H1 (cell line): ENCODE measurements around the gene TLE4. TPM values are rescaled to one million over a fixed set of nuclear protein-coding genes. Genes with fewer than 3 reads are reported as not detected.

Experiments used
- CTCF ChIA-PET: fragments of 300-600 bp; sonication (Branson Sonifier 250); formaldehyde crosslinking; loops from one replicate; lab custom pipeline; 2021; ENCODE audit not compliant: partially characterized antibody; lab: Charles Lee
- POLR2A ChIA-PET: fragments of 300-600 bp; sonication (Branson Sonifier 250); formaldehyde crosslinking; loops from one replicate; lab custom pipeline; 2021; ENCODE audit warnings: inconsistent platforms; ENCODE audit not compliant: partially characterized antibody; lab: Charles Lee
- DNase-seq, 2 experiments: peaks; one replicate each; pipeline versions ENCODE4 v3.0.0 to v3.0.0-alpha.2; 2010 to 2022; ENCODE audit warnings: low spot score in 2 of 2, low read depth in 1 of 2, mixed read lengths in 1 of 2
- FAIRE-seq: peaks from 2 replicates; lab custom pipeline; 2011; peaks lifted over from hg19 to GRCh38; lab: Jason Lieb, UNC
- H2AFZ ChIP-seq: 2 replicates; pipeline ENCODE4 v1.8.1; 2012; ENCODE audit warnings: low read length, inconsistent platforms
- H2AK5ac ChIP-seq: 2 replicates; pipeline ENCODE4 v1.6.1; 2013; ENCODE audit warnings: low read depth, low read length
- H2BK120ac ChIP-seq: replicated peaks from 2 replicates; pipeline ENCODE3; 2013; ENCODE audit warnings: low read depth, low read length, inconsistent platforms
- H2BK12ac ChIP-seq: 2 replicates; pipeline ENCODE4 v1.6.1; 2013; ENCODE audit warnings: low read depth, low read length
- H2BK15ac ChIP-seq: 2 replicates; pipeline ENCODE4 v1.6.1; 2013; ENCODE audit warnings: low read length
- H2BK20ac ChIP-seq: 2 replicates; pipeline ENCODE4 v1.6.1; 2013; ENCODE audit warnings: low read length
- H2BK5ac ChIP-seq: 2 replicates; pipeline ENCODE4 v1.6.1; 2013; ENCODE audit warnings: low read depth, low read length
- H3K14ac ChIP-seq: 2 replicates; pipeline ENCODE4 v1.6.1; 2013; ENCODE audit warnings: inconsistent platforms; ENCODE audit not compliant: insufficient read length
- H3K18ac ChIP-seq: 2 replicates; pipeline ENCODE4 v1.6.1; 2013; ENCODE audit warnings: low read length; ENCODE audit errors: extremely low read depth
- H3K23ac ChIP-seq: 2 replicates; pipeline ENCODE4 v1.6.1; 2013; ENCODE audit warnings: inconsistent platforms; ENCODE audit not compliant: insufficient read length
- H3K23me2 ChIP-seq: 2 replicates; pipeline ENCODE4 v1.6.1; 2013; ENCODE audit warnings: low read depth, low read length
- H3K27ac ChIP-seq: 2 replicates; pipeline ENCODE4 v1.6.1; 2011; ENCODE audit warnings: low read depth, low read length, inconsistent platforms
- H3K27me3 ChIP-seq, 4 experiments: replicated peaks in 1 of 4; 1 replicate in 1 of 4; 2 replicates in 3 of 4; pipeline versions ENCODE4 v1.6.1 to v1.8.1; 2011 to 2013; ENCODE audit warnings: low read length in 3 of 4, mild to moderate bottlenecking in 3 of 4, inconsistent platforms in 2 of 4, mixed read lengths in 2 of 4, moderate library complexity in 1 of 4; ENCODE audit not compliant: control insufficient read depth in 3 of 4, insufficient read depth in 3 of 4; ENCODE audit errors: extremely low read depth in 1 of 4
- H3K36me3 ChIP-seq, 4 experiments: 2 replicates each; pipeline versions ENCODE4 v1.6.1 to v1.8.1; 2011 to 2013; ENCODE audit warnings: mild to moderate bottlenecking in 4 of 4, low read length in 3 of 4, moderate library complexity in 2 of 4, control low read depth in 1 of 4, inconsistent platforms in 1 of 4; ENCODE audit not compliant: insufficient read depth in 4 of 4, control insufficient read depth in 2 of 4
- H3K4ac ChIP-seq: replicated peaks from 2 replicates; pipeline ENCODE3; 2013; ENCODE audit warnings: low read length, low read depth, mixed read lengths, inconsistent platforms; ENCODE audit not compliant: insufficient read length
- H3K4me1 ChIP-seq, 4 experiments: replicated peaks in 1 of 4; 1 replicate in 1 of 4; 2 replicates in 3 of 4; pipeline versions ENCODE4 v1.6.1 to v1.8.1; 2011 to 2013; ENCODE audit warnings: low read length in 3 of 4, inconsistent platforms in 2 of 4, mixed read lengths in 1 of 4; ENCODE audit not compliant: insufficient read depth in 4 of 4, control insufficient read depth in 3 of 4
- H3K4me2 ChIP-seq, 2 experiments: 2 replicates each; pipeline versions ENCODE4 v1.6.1 to v1.8.1; 2011 to 2013; ENCODE audit warnings: low read depth in 2 of 2, low read length in 2 of 2, control low read depth in 1 of 2, inconsistent platforms in 1 of 2, mild to moderate bottlenecking in 1 of 2; ENCODE audit not compliant: insufficient read depth in 1 of 2
- H3K4me3 ChIP-seq, 4 experiments: fragments of 200-600, 300-600 bp in 1 of 4; sonication (generic), shearing (Covaris generic), sonication (Bioruptor Twin) in 1 of 4; 2 replicates each; pipeline versions ENCODE4 v1.5.1 to v1.8.1; 2011 to 2016; ENCODE audit warnings: low read length in 4 of 4, low read depth in 3 of 4, control low read depth in 2 of 4, inconsistent platforms in 2 of 4, mild to moderate bottlenecking in 2 of 4, mixed read lengths in 1 of 4, moderate library complexity in 1 of 4; ENCODE audit not compliant: insufficient read depth in 2 of 4; ENCODE audit errors: extremely low read depth in 1 of 4
- H3K56ac ChIP-seq: replicated peaks from 2 replicates; pipeline ENCODE3; 2013; ENCODE audit warnings: low read depth, mild to moderate bottlenecking, mixed read lengths, low read length, inconsistent platforms; ENCODE audit not compliant: insufficient read length
- H3K79me1 ChIP-seq: 2 replicates; pipeline ENCODE4 v1.6.1; 2013; ENCODE audit warnings: low read depth, low read length, control low read depth
- H3K79me2 ChIP-seq, 2 experiments: 2 replicates each; pipeline versions ENCODE4 v1.6.1 to v1.8.1; 2012 to 2013; ENCODE audit warnings: low read length in 2 of 2, mild to moderate bottlenecking in 2 of 2, inconsistent platforms in 1 of 2; ENCODE audit not compliant: insufficient read depth in 2 of 2, control insufficient read depth in 1 of 2
- H3K9ac ChIP-seq, 4 experiments: replicated peaks in 1 of 4; 1 replicate in 1 of 4; 2 replicates in 3 of 4; pipeline versions ENCODE4 v1.6.1 to v1.8.1; 2011 to 2013; ENCODE audit warnings: low read depth in 3 of 4, low read length in 3 of 4, control low read depth in 2 of 4, mild to moderate bottlenecking in 2 of 4, moderate library complexity in 2 of 4, inconsistent platforms in 1 of 4; ENCODE audit errors: extremely low read depth in 1 of 4
- H3K9me3 ChIP-seq, 2 experiments: 2 replicates each; pipeline versions ENCODE4 v1.6.1 to v1.8.1; 2012 to 2013; ENCODE audit warnings: mild to moderate bottlenecking in 2 of 2, moderate library complexity in 2 of 2, control low read depth in 1 of 2, inconsistent platforms in 1 of 2, low read depth in 1 of 2, low read length in 1 of 2, mixed read lengths in 1 of 2; ENCODE audit not compliant: insufficient read depth in 2 of 2
- H4K20me1 ChIP-seq, 2 experiments: replicated peaks in 1 of 2; 2 replicates each; pipeline versions ENCODE3 to v1.8.1; 2011 to 2013; ENCODE audit warnings: inconsistent platforms in 2 of 2, low read length in 2 of 2, mild to moderate bottlenecking in 1 of 2; ENCODE audit not compliant: insufficient read depth in 2 of 2, control insufficient read depth in 1 of 2
- H4K5ac ChIP-seq: 2 replicates; pipeline ENCODE4 v1.6.1; 2013; ENCODE audit warnings: low read length, low read depth, mixed read lengths, inconsistent platforms; ENCODE audit not compliant: insufficient read length
- H4K8ac ChIP-seq: 2 replicates; pipeline ENCODE4 v1.8.0; 2013; ENCODE audit warnings: mild to moderate bottlenecking, moderate library complexity, low read length, inconsistent platforms; ENCODE audit not compliant: insufficient read depth; ENCODE audit errors: extremely low read depth
- H4K91ac ChIP-seq: replicated peaks from 2 replicates; pipeline ENCODE3; 2013; ENCODE audit warnings: low read length, mixed read lengths, inconsistent platforms; ENCODE audit not compliant: insufficient read length
- EP300 ChIP-seq, 2 experiments: IDR thresholded peaks; 1 replicate in 1 of 2; 2 replicates in 1 of 2; pipeline ENCODE4 v1.6.1; 2011 to 2012; ENCODE audit warnings: low read depth in 2 of 2, low read length in 2 of 2, mild to moderate bottlenecking in 2 of 2, borderline replicate concordance in 1 of 2, inconsistent platforms in 1 of 2, moderate library complexity in 1 of 2
- KDM4A ChIP-seq: IDR thresholded peaks from one replicate; pipeline ENCODE4 v1.7.1; 2012; ENCODE audit warnings: low read depth, mild to moderate bottlenecking, moderate library complexity, low read length, inconsistent platforms; ENCODE audit not compliant: severe bottlenecking
- KDM5A ChIP-seq: fragments of 200-600 bp; IDR thresholded peaks from 2 replicates; pipeline ENCODE4 v1.7.1; 2012; ENCODE audit warnings: mild to moderate bottlenecking, low read length, inconsistent platforms, mixed read lengths
- NANOG ChIP-seq: IDR thresholded peaks from 2 replicates; pipeline ENCODE4 v1.6.1; 2011; ENCODE audit warnings: low read length, low read depth, mild to moderate bottlenecking, inconsistent platforms; ENCODE audit not compliant: insufficient read depth, poor library complexity, severe bottlenecking
- POLR2AphosphoS5 ChIP-seq: IDR thresholded peaks from 2 replicates; pipeline ENCODE4 v1.6.1; 2011; ENCODE audit warnings: low read depth, low read length
- RFX5 ChIP-seq: IDR thresholded peaks from 2 replicates; pipeline ENCODE4 v1.6.1; 2011; ENCODE audit warnings: low read depth, low read length, improper control_type of control experiment, borderline replicate concordance
- RNF2 ChIP-seq: fragments of 200-900, 300-1000 bp; sonication (generic); IDR thresholded peaks from 2 replicates; pipeline ENCODE4 v1.7.1; 2016; ENCODE audit warnings: borderline replicate concordance, low read depth, mild to moderate bottlenecking, antibody characterized with exemption, low read length; ENCODE audit not compliant: poor library complexity, severe bottlenecking; ENCODE audit errors: missing control alignments
- SIN3A ChIP-seq, 2 experiments: IDR thresholded peaks in 1 of 2; conservative IDR thresholded peaks in 1 of 2; 2 replicates each; pipeline ENCODE4 v1.6.1; 2011 to 2012; ENCODE audit warnings: low read length in 2 of 2, improper control_type of control experiment in 1 of 2, low read depth in 1 of 2, mild to moderate bottlenecking in 1 of 2
- TAF7 ChIP-seq: optimal IDR thresholded peaks from 2 replicates; pipeline ENCODE3; 2011; ENCODE audit warnings: low read depth, mild to moderate bottlenecking, inconsistent platforms, low read length, moderate library complexity, borderline replicate concordance
- USF2 ChIP-seq: IDR thresholded peaks from 2 replicates; pipeline ENCODE4 v1.6.1; 2011; ENCODE audit warnings: low read length, improper control_type of control experiment
- YY1 ChIP-seq: IDR thresholded peaks from 2 replicates; pipeline ENCODE4 v1.6.1; 2011; ENCODE audit warnings: low read depth, mild to moderate bottlenecking, low read length
- ZNF274 ChIP-seq: IDR thresholded peaks from 2 replicates; pipeline ENCODE4 v1.7.0; 2012; ENCODE audit warnings: low read length, borderline replicate concordance; ENCODE audit errors: extremely low read depth
- WGBS, 2 experiments: shearing (Covaris generic) in 1 of 2; methylation state at CpG; one replicate each; pipeline versions ENCODE4 v1.1.6 to v1.1.7; 2013 to 2015; ENCODE audit warnings: low lambda C conversion rate in 2 of 2, mixed read lengths in 2 of 2, inconsistent platforms in 1 of 2, low coverage in 1 of 2, missing lambda C conversion rate in 1 of 2; ENCODE audit not compliant: insufficient replicate concordance in 2 of 2, insufficient coverage in 1 of 2, insufficient read length in 1 of 2; ENCODE audit errors: extremely low coverage in 1 of 2, missing lambda C conversion rate in 1 of 2; 5-methylcytosine and 5-hydroxymethylcytosine counted together
- polyA plus RNA-seq, 7 experiments: library from polyadenylated mRNA; depleted of rRNA in 3 of 7; stranded (reverse) in 5 of 7; unstranded in 2 of 7; fragments of >200 nt in 5 of 7; fragments of 200-250 nt in 2 of 7; gene quantifications; 1 replicate in 5 of 7; 2 replicates in 1 of 7; 4 replicates in 1 of 7; pipeline versions ENCODE4 v1.2.1 to v1.2.3, GENCODE V29; 2011 to 2013; ENCODE audit warnings: missing spikeins in 2 of 7, mixed read lengths in 2 of 7
- total RNA-seq: library from RNA; stranded (reverse); fragmentation: NEBNext Ultra II Directional; extraction: Animal tissue kit (Norgen Biotek cat#: 25700); gene quantifications from 2 replicates; pipeline ENCODE4 v1.2.1, GENCODE V29; 2021

The TLE4 gene
- total and polyA plus RNA-seq, 2 of the 8 experiments (the other 6 are each of a cell fraction or from before 2014, with no cell fraction given), result 32.4 to 36.9 TPM

- H3K9ac ChIP-seq, result no peak overlapping the region
- FAIRE-seq (no peak), DNase-seq (no peak)
- no peaks in the 10 kb centered on the region for H4K20me1 ChIP-seq
- no peak overlapping the region for H3K4me3 ChIP-seq
- no peak overlapping the region for H2AK5ac ChIP-seq
- no peak overlapping the region for H2BK20ac ChIP-seq
- H3K4me1 ChIP-seq, result peaks cover 0 to 6% (median 1%) of the 10 kb centered on the region in 4 experiments; a peak in 3 of 7 replicates
- H3K27ac ChIP-seq, result no peak overlapping the region
- no peak overlapping the region for H3K4ac ChIP-seq
- H2BK15ac ChIP-seq, result no peak overlapping the region
- no peak overlapping the region for H3K56ac ChIP-seq
- POLR2A ChIA-PET, result interaction anchor here (1.2 kb wide), 1 partner anchor 38 kb away, joined by 3 read pairs; no protein-coding TSS in a partner anchor
- no peaks in the 10 kb centered on the region for H3K27me3 ChIP-seq
- no peak overlapping the region for H3K14ac ChIP-seq
- CTCF ChIA-PET, result no interaction called here
- no peak overlapping the region for H2BK5ac ChIP-seq
- H3K4me2 ChIP-seq, result no peak overlapping the region
- no peak overlapping the region for H4K5ac ChIP-seq
- no peak overlapping the region for H2BK12ac ChIP-seq
- peaks cover 0 to 18% of the 10 kb centered on the region in 2 experiments; a peak in 2 of 4 replicates for H3K79me2 ChIP-seq
- H4K8ac ChIP-seq, result no peak overlapping the region
- no peak overlapping the region for H3K23ac ChIP-seq
- no peaks in the 10 kb centered on the region; the same call in 1 of the 2 replicates for H3K79me1 ChIP-seq
- no peak overlapping the region for H4K91ac ChIP-seq
- H3K18ac ChIP-seq, result no peak overlapping the region
- H3K36me3 ChIP-seq, result no peaks in the 10 kb centered on the region
- H2AFZ ChIP-seq, result no peak overlapping the region
- H3K9me3 ChIP-seq, result no peaks in the 10 kb centered on the region
- 82% methylated on average over 3 of the region's 3 CpGs; no CpG with 5 or more reads in 1 of the 2 experiments for WGBS, 2 experiments
- no peak overlapping the region for H2BK120ac ChIP-seq
- H3K23me2 ChIP-seq, result no peaks in the 10 kb centered on the region; the same call in 1 of the 2 replicates
- TF ChIP-seq RFX5 (no peak), YY1 (no peak), USF2 (no peak), TAF7 (no peak), ZNF274 (no peak), RNF2 (no peak), KDM5A (no peak), EP300 (IDR thresholded peaks at IDR 0.05; ENCODE audit: borderline replicate concordance in 1 of 2, low read depth in 2 of 2, low read length in 2 of 2) (no peak), NANOG (no peak), KDM4A (no peak), POLR2AphosphoS5 (no peak), SIN3A (conservative IDR thresholded peaks at IDR 0.05 in 1 of 2, IDR thresholded peaks at IDR 0.05 in 1 of 2; ENCODE audit: low read depth in 1 of 2, low read length in 2 of 2) (no peak)
Measured at GRCh38 chr9:79633558-79633957, 61.8 kb downstream of the TLE4 start.
